Sigmoid colon (tissue), 4 donors: Measurements from ENCODE around the gene RPL18A.

Experiments used
- CTCF ChIP-seq, 4 experiments: fragments of 450-650 bp in 3 of 4; fragments of 200-600 bp in 1 of 4; IDR thresholded peaks; one replicate each; pipeline ENCODE4 v1.5.1; 2016 to 2019; ENCODE audit warnings: antibody characterized with exemption in 4 of 4, mild to moderate bottlenecking in 3 of 4, moderate library complexity in 2 of 4
- EP300 ChIP-seq, 4 donors: sonication (generic); formaldehyde crosslinking; IDR thresholded peaks; one replicate each; pipeline ENCODE4 v1.6.1; 2017; ENCODE audit warnings: antibody characterized with exemption in 4 of 4
- POLR2AphosphoS5 ChIP-seq, 4 donors: sonication (generic); formaldehyde crosslinking; IDR thresholded peaks; one replicate each; pipeline ENCODE4 v1.6.1; 2017; ENCODE audit warnings: antibody characterized with exemption in 4 of 4

- no peak for TF ChIP-seq EP300 (IDR thresholded peaks at IDR 0.05)
- TF ChIP-seq POLR2AphosphoS5 (IDR thresholded peaks at IDR 0.05), result no peak
- TF ChIP-seq CTCF (IDR thresholded peaks at IDR 0.05), result no peak
Observed at GRCh38 chr19:17840019-17840418, 19.7 kb upstream of the RPL18A start.
